Right atrium auricular region (tissue), 2 donors: Measurements from ENCODE around the gene PRND. TPM values are rescaled to one million over a fixed set of nuclear protein-coding genes. Genes with fewer than 3 reads are reported as not detected.

Source experiments
- DNase-seq: peaks from one replicate; pipeline ENCODE4 v3.0.0-alpha.2; 2019; ENCODE audit warnings: low spot score
- H3K27ac ChIP-seq, 2 donors: fragments of 200-600 bp; sonication (generic); 1 replicate in 1 of 2; 2 replicates in 1 of 2; pipeline ENCODE4 v1.5.1; 2016 to 2019
- H3K27me3 ChIP-seq, 2 donors: fragments of 200-600 bp; sonication (generic); one replicate each; pipeline versions ENCODE4 v1.5.1 to v1.6.0; 2017 to 2019
- H3K36me3 ChIP-seq: fragments of 200-600 bp; sonication (generic); one replicate; pipeline ENCODE4 v1.5.1; 2016
- H3K4me1 ChIP-seq, 2 donors: fragments of 200-600 bp; sonication (generic); one replicate each; pipeline versions ENCODE4 v1.5.1 to v1.6.0; 2017 to 2019
- H3K4me3 ChIP-seq, 2 donors: fragments of 200-600 bp; sonication (generic); 1 replicate in 1 of 2; 2 replicates in 1 of 2; pipeline ENCODE4 v1.5.1; 2017 to 2019; ENCODE audit warnings: mild to moderate bottlenecking in 1 of 2, moderate library complexity in 1 of 2
- H3K9me3 ChIP-seq, 2 donors: fragments of 200-600 bp; sonication (generic); one replicate each; pipeline ENCODE4 v1.5.1; 2019
- CTCF ChIP-seq, 2 donors: fragments of 200-600 bp; sonication (generic); IDR thresholded peaks; one replicate each; pipeline ENCODE4 v1.5.1; 2019; ENCODE audit warnings: antibody characterized with exemption in 2 of 2
- total RNA-seq, 2 donors: library from RNA; depleted of rRNA; stranded (reverse); fragments of >200 nt; gene quantifications; one replicate each; pipeline ENCODE4 v1.1.0, GENCODE V29; 2016

The PRND gene
- total RNA-seq, 2 donors from 2014 or later, result not detected

- Histone ChIP-seq H3K9me3 (no peaks in the 10 kb centered on the region), H3K4me1 (peaks cover 0 to 21% of the 10 kb centered on the region in 2 donors), H3K27me3 (no peaks in the 10 kb centered on the region), H3K4me3 (no peak overlapping the region), H3K27ac (peak overlapping the region; percentile 70 to 72), H3K36me3 (no peaks in the 10 kb centered on the region)
- no peak for DNase-seq
- no peak for TF ChIP-seq CTCF (IDR thresholded peaks at IDR 0.05)
Observed at GRCh38 chr20:4681991-4682401, 39.7 kb upstream of the PRND start.

- peak overlapping the region in 1 of 2 donors; percentile 72 for H3K27ac ChIP-seq
- no peak overlapping the region for H3K4me3 ChIP-seq
- no peak for DNase-seq
- TF ChIP-seq CTCF (IDR thresholded peaks at IDR 0.05), result no peak
- no peaks in the 10 kb centered on the region for H3K9me3 ChIP-seq
- H3K27me3 ChIP-seq, result no peaks in the 10 kb centered on the region
- peaks cover 0 to 27% of the 10 kb centered on the region in 2 donors for H3K4me1 ChIP-seq
- H3K36me3 ChIP-seq, result no peaks in the 10 kb centered on the region
Observed at GRCh38 chr20:4682682-4683081, 39.0 kb upstream of the PRND start.

- Histone ChIP-seq H3K9me3 (no peaks in the 10 kb centered on the region), H3K27ac (no peak overlapping the region), H3K4me3 (no peak overlapping the region), H3K27me3 (no peaks in the 10 kb centered on the region), H3K36me3 (no peaks in the 10 kb centered on the region), H3K4me1 (peaks cover 0 to 33% of the 10 kb centered on the region in 2 donors)
- no peak for TF ChIP-seq CTCF (IDR thresholded peaks at IDR 0.05)
- DNase-seq, result no peak
Observed at GRCh38 chr20:4683261-4683660, 38.4 kb upstream of the PRND start.

- no peak for TF ChIP-seq CTCF (IDR thresholded peaks at IDR 0.05)
- Histone ChIP-seq H3K4me3 (no peak overlapping the region), H3K27ac (peak overlapping the region; percentile 98 to 99), H3K4me1 (peaks cover 0 to 35% of the 10 kb centered on the region in 2 donors), H3K36me3 (no peaks in the 10 kb centered on the region), H3K9me3 (no peaks in the 10 kb centered on the region), H3K27me3 (no peaks in the 10 kb centered on the region)
- no peak for DNase-seq
Observed at GRCh38 chr20:4684837-4685413, 36.8 kb upstream of the PRND start.

GRCh38 chr20:4685923-4686221, 35.8 kb upstream of the PRND start:
- no peak for DNase-seq
- TF ChIP-seq CTCF (IDR thresholded peaks at IDR 0.05), result no peak
- no peaks in the 10 kb centered on the region for H3K36me3 ChIP-seq
- H3K4me1 ChIP-seq, result peaks cover 0 to 30% of the 10 kb centered on the region in 2 donors
- H3K9me3 ChIP-seq, result no peaks in the 10 kb centered on the region
- H3K27ac ChIP-seq, result peak overlapping the region; percentile 98 to 99
- H3K4me3 ChIP-seq, result peak overlapping the region; percentile 84 to 89
- no peaks in the 10 kb centered on the region for H3K27me3 ChIP-seq

GRCh38 chr20:4688305-4688704, 33.4 kb upstream of the PRND start:
- Histone ChIP-seq H3K4me1 (peaks cover 0 to 19% of the 10 kb centered on the region in 2 donors), H3K4me3 (no peak overlapping the region), H3K9me3 (no peaks in the 10 kb centered on the region), H3K36me3 (no peaks in the 10 kb centered on the region), H3K27ac (peak overlapping the region; percentile 98 to 99), H3K27me3 (no peaks in the 10 kb centered on the region)
- DNase-seq, result no peak
- TF ChIP-seq CTCF (IDR thresholded peaks at IDR 0.05), result no peak
